ENCODE measurements around the gene MASP1.
A peak's percentile ranks its signal among the peaks of the same experiment; 100 is the strongest.
"Not testable (repeated sequence)": the region's sequence is repeated elsewhere in the genome, so short reads cannot be mapped to it uniquely, and the experiment has no call there.

Gene MASP1

GRCh38 chr3:187264911-187265310, 26.6 kb downstream of the MASP1 start:
- no peak for DNase-seq (ENCODE audit: low read depth)

GRCh38 chr3:187264021-187264420, 27.5 kb downstream of the MASP1 start:
- DNase-seq (ENCODE audit: low read depth) = no peak

GRCh38 chr3:187263270-187263669, 28.3 kb downstream of the MASP1 start:
- DNase-seq (ENCODE audit: low read depth) = no peak

- DNase-seq (ENCODE audit: low read depth) = no peak
These were observed 29.2 kb downstream of the MASP1 start for GRCh38 chr3:187262360-187262759.

- no peak for DNase-seq (ENCODE audit: low read depth)
These were observed 30.0 kb downstream of the MASP1 start for GRCh38 chr3:187261541-187261969.

GRCh38 chr3:187259171-187259570, 32.4 kb downstream of the MASP1 start:
- DNase-seq (ENCODE audit: low read depth) = no peak

GRCh38 chr3:187257992-187258692, 33.4 kb downstream of the MASP1 start:
- DNase-seq (ENCODE audit: low read depth) = no peak

- DNase-seq (ENCODE audit: low read depth) = no peak
These were observed 34.1 kb downstream of the MASP1 start for GRCh38 chr3:187257471-187257870.

- DNase-seq (ENCODE audit: low read depth) = no peak
These were observed 35.4 kb downstream of the MASP1 start for GRCh38 chr3:187256051-187256616.

- DNase-seq (ENCODE audit: low read depth) = no peak
These were observed 36.2 kb downstream of the MASP1 start for GRCh38 chr3:187255314-187255713.

GRCh38 chr3:187252311-187252710, 39.2 kb downstream of the MASP1 start:
- DNase-seq (ENCODE audit: low read depth) = no peak

- no peak for DNase-seq (ENCODE audit: low read depth)
These were observed 39.9 kb downstream of the MASP1 start for GRCh38 chr3:187251599-187251998.

GRCh38 chr3:187247398-187247797, 44.1 kb downstream of the MASP1 start:
- DNase-seq (ENCODE audit: low read depth) = no peak

- DNase-seq (ENCODE audit: low read depth) = no peak
These were observed 47.5 kb downstream of the MASP1 start for GRCh38 chr3:187243933-187244524.

- no peak for DNase-seq (ENCODE audit: low read depth)
These were observed 48.6 kb downstream of the MASP1 start for GRCh38 chr3:187242900-187243299.

GRCh38 chr3:187242435-187242834, 49.1 kb downstream of the MASP1 start:
- DNase-seq (ENCODE audit: low read depth) = no peak

- DNase-seq (ENCODE audit: low read depth) = not testable (repeated sequence)
These were observed 52.7 kb downstream of the MASP1 start for GRCh38 chr3:187238835-187239234.

GRCh38 chr3:187238239-187238638, 53.3 kb downstream of the MASP1 start:
- DNase-seq (ENCODE audit: low read depth) = no peak

GRCh38 chr3:187237741-187238140, 53.8 kb downstream of the MASP1 start:
- DNase-seq (ENCODE audit: low read depth) = no peak

GRCh38 chr3:187236962-187237361, 54.6 kb downstream of the MASP1 start:
- DNase-seq (ENCODE audit: low read depth) = no peak

GRCh38 chr3:187230011-187230410, 61.5 kb downstream of the MASP1 start:
- no peak for DNase-seq (ENCODE audit: low read depth)

GRCh38 chr3:187228740-187229139, 62.8 kb downstream of the MASP1 start:
- DNase-seq (ENCODE audit: low read depth) = no peak

GRCh38 chr3:187227658-187228258, 63.8 kb downstream of the MASP1 start:
- DNase-seq (ENCODE audit: low read depth) = peak; percentile 61

Measured in HS-27A (cell line).